GM18511 (cell line): ENCODE results near the gene RXRA.

Experiments
- ATAC-seq: cut with Tn5 transposase; IDR thresholded peaks from one replicate; pipeline ENCODE4 v1.9.1; 2021; ENCODE audit warnings: mild to moderate bottlenecking, moderate library complexity; ENCODE audit not compliant: unreplicated experiment

The RXRA gene

GRCh38 chr9:134442085-134442474 is 115.8 kb downstream of the RXRA start:
- no peak for ATAC-seq

- no peak for ATAC-seq
These were observed 116.4 kb downstream of the RXRA start for GRCh38 chr9:134442486-134443173.

- ATAC-seq, result peak; percentile 86
These were observed 117.2 kb downstream of the RXRA start for GRCh38 chr9:134443174-134444037.

- no peak for ATAC-seq
These were observed 117.7 kb downstream of the RXRA start for GRCh38 chr9:134444038-134444315.

GRCh38 chr9:134445000-134445399 is 118.7 kb downstream of the RXRA start:
- ATAC-seq, result no peak

- peak; percentile 81 for ATAC-seq
These were observed 123.1 kb downstream of the RXRA start for GRCh38 chr9:134449180-134449916.

- ATAC-seq, result no peak
These were observed 125.6 kb downstream of the RXRA start for GRCh38 chr9:134451700-134452458.

- no peak for ATAC-seq
These were observed 126.5 kb downstream of the RXRA start for GRCh38 chr9:134452728-134453127.

GRCh38 chr9:134453776-134454475 is 127.7 kb downstream of the RXRA start:
- no peak for ATAC-seq

GRCh38 chr9:134454476-134454857 is 128.2 kb downstream of the RXRA start:
- ATAC-seq, result no peak

GRCh38 chr9:134455021-134455471 is 128.8 kb downstream of the RXRA start:
- ATAC-seq, result no peak

GRCh38 chr9:134455537-134455933 is 129.3 kb downstream of the RXRA start:
- no peak for ATAC-seq

- no peak for ATAC-seq
These were observed 129.9 kb downstream of the RXRA start for GRCh38 chr9:134455934-134456755.

GRCh38 chr9:134456756-134457305 is 130.6 kb downstream of the RXRA start:
- ATAC-seq, result no peak

- no peak for ATAC-seq
These were observed 131.3 kb downstream of the RXRA start for GRCh38 chr9:134457321-134458206.

- ATAC-seq, result no peak
These were observed 132.2 kb downstream of the RXRA start for GRCh38 chr9:134458207-134459108.

GRCh38 chr9:134459164-134459563 is 132.9 kb downstream of the RXRA start:
- no peak for ATAC-seq
